ENCODE data around the gene STRIP2. TPM values are rescaled to one million over a fixed set of nuclear protein-coding genes. Genes with fewer than 3 reads are reported as not detected.
A peak's percentile ranks its signal among the peaks of the same experiment; 100 is the strongest.
"Not testable (repeated sequence)": the region's sequence is repeated elsewhere in the genome, so short reads cannot be mapped to it uniquely, and the experiment has no call there.

The STRIP2 gene
- total and polyA plus RNA-seq, 4 experiments from 2014 or later = 0.20 to 0.22 TPM; not detected in 2

DNA sequence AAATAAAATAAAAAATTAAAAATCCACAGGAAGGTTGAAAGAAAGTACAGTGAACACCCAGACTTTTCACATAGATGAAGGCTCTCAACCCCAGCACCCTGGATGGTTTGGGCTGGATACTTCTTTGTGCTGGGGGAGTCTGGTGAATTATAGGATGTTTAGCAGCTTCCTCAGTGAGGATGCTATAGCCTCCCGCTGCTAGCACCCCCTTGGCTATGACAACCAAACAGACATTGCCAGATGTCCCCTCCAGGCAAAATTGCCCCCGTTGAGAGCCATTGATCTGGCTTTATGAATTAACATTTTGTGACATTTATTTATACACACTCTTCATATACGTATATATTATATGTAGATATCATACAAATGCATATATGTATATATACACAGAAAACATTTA lies 89.7 kb downstream of the STRIP2 start:
- no peaks in the 10 kb centered on the region for H3K27me3 ChIP-seq (ENCODE audit: insufficient read depth, low read length)
- H3K9me3 ChIP-seq (ENCODE audit: control insufficient read depth in 1 of 2, low read length in 2 of 2) = no peaks in the 10 kb centered on the region
- H3K4me3 ChIP-seq (ENCODE audit: low read length in 2 of 2) = no peak overlapping the region
- Mint-ChIP-seq H3K36me3 (no peaks in the 10 kb centered on the region), H3K4me1 (peaks cover 0 to 9% (median 5%) of the 10 kb centered on the region in 4 donors), H3K9me3 (peaks cover 0 to 2% (median 0%) of the 10 kb centered on the region in 8 donors), H3K27ac (no peak overlapping the region), H3K27me3 (peaks cover 10 to 13% of the 10 kb centered on the region in 2 donors), H3K4me3 (no peak overlapping the region)
- ChIA-PET POLR2A (ENCODE audit: partially characterized antibody) (no interaction called here), CTCF (ENCODE audit: partially characterized antibody) (no interaction called here)
- no peak for DNase-seq
- no peaks in the 10 kb centered on the region for H3K36me3 ChIP-seq (ENCODE audit: insufficient read depth, low read length)
- intact Hi-C loops (cut with micrococcal nuclease) = no loop called here
- no peaks in the 10 kb centered on the region for H3K4me1 ChIP-seq (ENCODE audit: insufficient read depth, low read length)
- H3K27ac ChIP-seq (ENCODE audit: low read depth, low read length) = no peak overlapping the region

DNA sequence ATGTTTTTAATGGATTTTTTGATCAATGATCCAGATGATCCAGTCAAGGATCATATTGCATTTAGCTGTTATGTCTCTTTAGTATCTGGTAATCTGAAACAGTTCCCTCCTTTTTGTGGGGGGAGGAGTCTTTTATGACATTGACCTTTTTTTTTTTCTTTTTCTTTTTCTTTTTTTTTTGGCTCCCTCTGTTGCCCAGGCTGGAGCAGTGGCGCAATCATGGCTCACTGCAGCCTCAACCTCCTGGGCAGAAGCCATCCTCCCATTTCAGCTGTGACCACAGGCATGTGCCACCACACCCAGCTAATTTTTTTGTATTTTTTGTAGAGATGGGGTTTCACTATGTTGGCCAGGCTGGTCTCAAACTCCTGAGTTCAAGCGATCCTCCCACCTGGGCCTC lies 90.2 kb downstream of the STRIP2 start:
- H3K36me3 ChIP-seq (ENCODE audit: insufficient read depth, low read length); CTCF ChIA-PET (ENCODE audit: partially characterized antibody); H3K9me3 Mint-ChIP-seq; POLR2A ChIA-PET (ENCODE audit: partially characterized antibody); H3K4me3 Mint-ChIP-seq; DNase-seq; H3K4me1 Mint-ChIP-seq; H3K27ac Mint-ChIP-seq; H3K4me1 ChIP-seq (ENCODE audit: insufficient read depth, low read length); H3K27me3 ChIP-seq (ENCODE audit: insufficient read depth, low read length); H3K9me3 ChIP-seq (ENCODE audit: control insufficient read depth in 1 of 2, low read length in 2 of 2); H3K27ac ChIP-seq (ENCODE audit: low read depth, low read length); H3K4me3 ChIP-seq (ENCODE audit: low read length in 2 of 2); H3K36me3 Mint-ChIP-seq; intact Hi-C loops (cut with micrococcal nuclease): not testable (repeated sequence)
- peaks cover 10 to 13% of the 10 kb centered on the region in 2 donors for H3K27me3 Mint-ChIP-seq

DNA sequence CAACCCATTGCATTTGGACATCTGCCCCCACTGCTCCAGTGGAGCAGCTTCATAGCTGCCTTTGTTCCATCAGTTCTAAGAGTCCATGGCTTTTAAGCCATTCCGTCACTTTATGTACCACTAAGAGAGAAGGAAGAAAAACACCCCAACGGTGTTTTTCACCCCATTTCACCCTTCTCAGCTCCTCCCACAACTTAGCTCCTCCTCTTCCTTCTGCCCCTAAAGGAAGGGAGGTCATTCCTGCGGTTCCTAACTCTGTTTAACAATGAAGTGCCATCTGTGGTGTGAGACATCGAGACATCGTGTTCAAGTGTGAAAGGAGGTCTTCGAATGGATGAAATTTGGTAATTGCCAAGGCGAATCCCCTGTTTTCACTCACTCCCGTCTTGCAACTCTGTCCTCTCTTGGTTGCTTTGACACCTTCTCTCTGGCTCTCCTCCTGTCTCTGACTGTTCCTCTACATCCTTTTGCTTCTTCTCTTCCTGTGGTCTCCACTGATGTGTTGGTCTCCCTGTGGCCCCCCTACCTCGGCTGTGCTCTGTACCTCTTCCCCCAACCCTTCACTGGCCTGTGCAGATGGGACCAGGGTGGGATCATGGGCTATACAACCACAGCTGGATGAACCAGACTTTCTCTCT lies 91.1 kb downstream of the STRIP2 start:
- Histone ChIP-seq H3K36me3 (ENCODE audit: insufficient read depth, low read length) (no peaks in the 10 kb centered on the region), H3K27ac (ENCODE audit: low read depth, low read length) (no peak overlapping the region), H3K9me3 (ENCODE audit: control insufficient read depth in 1 of 2, low read length in 2 of 2) (no peaks in the 10 kb centered on the region), H3K4me1 (ENCODE audit: insufficient read depth, low read length) (no peaks in the 10 kb centered on the region), H3K27me3 (ENCODE audit: insufficient read depth, low read length) (no peaks in the 10 kb centered on the region), H3K4me3 (ENCODE audit: low read length in 2 of 2) (no peak overlapping the region)
- Mint-ChIP-seq H3K27me3 (peaks cover 6 to 11% of the 10 kb centered on the region in 2 donors), H3K36me3 (no peaks in the 10 kb centered on the region), H3K27ac (peak overlapping the region in 1 of 7 donors; percentile 31), H3K4me1 (peaks cover 0 to 9% (median 5%) of the 10 kb centered on the region in 4 donors), H3K9me3 (peaks cover 0 to 2% (median 0%) of the 10 kb centered on the region in 8 donors), H3K4me3 (peak overlapping the region in 4 of 8 donors; percentile 6 to 60 (median 36))
- DNase-seq = no peak
- intact Hi-C loops (cut with micrococcal nuclease) = no loop called here
- POLR2A ChIA-PET (ENCODE audit: partially characterized antibody) = no interaction called here
- CTCF ChIA-PET (ENCODE audit: partially characterized antibody) = no interaction called here

DNA sequence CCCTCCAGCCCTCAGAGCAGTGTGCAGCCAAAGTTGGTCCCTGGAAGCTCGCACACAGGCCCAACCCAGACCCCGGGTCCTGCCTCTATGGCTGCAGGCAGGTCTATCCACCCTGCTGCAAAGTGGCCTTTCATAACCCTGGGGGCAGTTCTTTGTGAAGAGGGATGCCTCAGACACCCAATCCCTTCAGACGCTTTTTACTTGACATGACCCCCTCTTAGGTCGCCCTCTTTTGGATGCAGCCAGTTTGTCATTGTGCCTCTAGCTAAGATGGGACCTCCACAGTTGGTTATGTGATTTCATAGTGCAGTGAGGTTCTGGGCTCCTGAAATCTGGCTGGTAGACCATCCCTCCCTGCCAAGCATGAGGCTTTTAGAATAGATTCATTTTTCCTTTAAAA lies 95.4 kb downstream of the STRIP2 start:
- CTCF ChIA-PET (ENCODE audit: partially characterized antibody) = no interaction called here
- intact Hi-C loops (cut with micrococcal nuclease) = no loop called here
- no peaks in the 10 kb centered on the region for H3K27me3 ChIP-seq (ENCODE audit: insufficient read depth, low read length)
- Mint-ChIP-seq H3K27me3 (peaks cover 5% of the 10 kb centered on the region in 2 donors), H3K36me3 (no peaks in the 10 kb centered on the region), H3K27ac (no peak overlapping the region), H3K4me1 (peaks cover 0 to 9% (median 6%) of the 10 kb centered on the region in 4 donors), H3K4me3 (no peak overlapping the region), H3K9me3 (no peaks in the 10 kb centered on the region)
- no peaks in the 10 kb centered on the region for H3K9me3 ChIP-seq (ENCODE audit: control insufficient read depth in 1 of 2, low read length in 2 of 2)
- POLR2A ChIA-PET (ENCODE audit: partially characterized antibody) = no interaction called here
- H3K27ac ChIP-seq (ENCODE audit: low read depth, low read length) = no peak overlapping the region
- no peaks in the 10 kb centered on the region for H3K4me1 ChIP-seq (ENCODE audit: insufficient read depth, low read length)
- no peaks in the 10 kb centered on the region for H3K36me3 ChIP-seq (ENCODE audit: insufficient read depth, low read length)
- no peak overlapping the region for H3K4me3 ChIP-seq (ENCODE audit: low read length in 2 of 2)
- DNase-seq = no peak

DNA sequence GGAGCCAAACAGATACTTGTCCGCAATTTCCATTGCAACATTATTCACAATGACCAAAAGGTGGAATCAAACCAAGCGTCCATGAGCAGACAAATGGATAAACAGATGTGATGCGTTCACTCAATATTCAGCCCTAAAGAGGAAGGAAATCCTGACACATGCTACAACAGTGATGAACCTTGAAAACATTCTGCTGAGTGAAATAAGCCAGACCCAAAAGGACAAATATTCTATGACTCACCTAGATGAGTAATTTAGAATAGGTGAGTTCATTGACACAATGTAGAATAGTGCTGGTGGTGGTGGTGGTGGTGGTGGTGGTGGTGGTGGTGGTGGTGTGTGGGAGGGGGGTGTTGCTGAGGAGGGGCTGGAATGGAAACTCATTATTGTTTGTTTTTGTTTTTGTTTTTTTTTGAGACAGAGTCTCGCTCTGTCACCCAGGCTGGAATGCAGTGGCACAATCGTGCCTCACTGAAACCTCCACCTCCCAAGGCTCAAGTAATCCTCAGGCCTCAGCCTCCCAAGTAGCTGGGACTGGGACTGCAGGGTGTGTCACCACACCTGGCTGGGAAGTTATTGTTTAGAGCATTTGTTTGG lies 96.7 kb downstream of the STRIP2 start:
- Mint-ChIP-seq H3K27ac (peak overlapping the region in 1 of 7 donors; percentile 88), H3K36me3 (no peaks in the 10 kb centered on the region), H3K4me1 (peaks cover 2 to 4% (median 3%) of the 10 kb centered on the region in 4 donors), H3K4me3 (no peak overlapping the region), H3K9me3 (no peaks in the 10 kb centered on the region), H3K27me3 (peaks cover 2 to 5% of the 10 kb centered on the region in 2 donors)
- POLR2A ChIA-PET (ENCODE audit: partially characterized antibody) = no interaction called here
- Histone ChIP-seq H3K27ac (ENCODE audit: low read depth, low read length) (no peak overlapping the region), H3K9me3 (ENCODE audit: control insufficient read depth in 1 of 2, low read length in 2 of 2) (no peaks in the 10 kb centered on the region), H3K4me1 (ENCODE audit: insufficient read depth, low read length) (no peaks in the 10 kb centered on the region), H3K4me3 (ENCODE audit: low read length in 2 of 2) (no peak overlapping the region), H3K36me3 (ENCODE audit: insufficient read depth, low read length) (no peaks in the 10 kb centered on the region), H3K27me3 (ENCODE audit: insufficient read depth, low read length) (no peaks in the 10 kb centered on the region)
- CTCF ChIA-PET (ENCODE audit: partially characterized antibody) = no interaction called here
- intact Hi-C loops (cut with micrococcal nuclease) = no loop called here
- no peak for DNase-seq

DNA sequence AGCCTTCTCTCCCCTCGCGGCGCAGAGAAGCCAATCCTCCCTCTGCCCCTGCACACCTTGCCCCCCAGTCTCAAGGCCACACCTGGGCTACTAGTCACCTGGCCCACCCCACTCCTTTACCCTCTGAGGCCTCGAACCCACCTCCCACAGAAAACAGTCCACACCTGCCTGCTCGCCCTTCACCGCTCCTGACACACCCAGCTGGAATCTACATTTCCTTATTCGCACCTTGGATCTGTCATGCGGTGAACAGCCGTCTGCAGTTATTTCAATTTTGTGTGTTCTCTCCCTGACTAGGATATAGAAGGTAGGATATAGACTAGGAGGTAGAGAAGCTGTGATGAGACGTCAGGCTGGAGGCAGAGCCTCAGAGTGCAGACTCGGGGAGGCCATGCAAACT lies 97.5 kb downstream of the STRIP2 start:
- H3K36me3 ChIP-seq (ENCODE audit: insufficient read depth, low read length) = no peaks in the 10 kb centered on the region
- H3K4me3 ChIP-seq (ENCODE audit: low read length in 2 of 2) = no peak overlapping the region
- CTCF ChIA-PET (ENCODE audit: partially characterized antibody) = interaction anchor here (0.9 kb wide), 1 partner anchor 13 kb away, joined by 3 read pairs; no protein-coding TSS in a partner anchor
- no peaks in the 10 kb centered on the region for H3K27me3 ChIP-seq (ENCODE audit: insufficient read depth, low read length)
- Mint-ChIP-seq H3K36me3 (no peaks in the 10 kb centered on the region), H3K4me1 (peaks cover 6 to 11% (median 8%) of the 10 kb centered on the region in 4 donors), H3K9me3 (no peaks in the 10 kb centered on the region), H3K4me3 (no peak overlapping the region), H3K27me3 (peaks cover 2 to 5% of the 10 kb centered on the region in 2 donors), H3K27ac (no peak overlapping the region)
- H3K4me1 ChIP-seq (ENCODE audit: insufficient read depth, low read length) = no peaks in the 10 kb centered on the region
- no peak for DNase-seq
- intact Hi-C loops (cut with micrococcal nuclease) = no loop called here
- no peaks in the 10 kb centered on the region for H3K9me3 ChIP-seq (ENCODE audit: control insufficient read depth in 1 of 2, low read length in 2 of 2)
- H3K27ac ChIP-seq (ENCODE audit: low read depth, low read length) = no peak overlapping the region
- POLR2A ChIA-PET (ENCODE audit: partially characterized antibody) = no interaction called here

DNA sequence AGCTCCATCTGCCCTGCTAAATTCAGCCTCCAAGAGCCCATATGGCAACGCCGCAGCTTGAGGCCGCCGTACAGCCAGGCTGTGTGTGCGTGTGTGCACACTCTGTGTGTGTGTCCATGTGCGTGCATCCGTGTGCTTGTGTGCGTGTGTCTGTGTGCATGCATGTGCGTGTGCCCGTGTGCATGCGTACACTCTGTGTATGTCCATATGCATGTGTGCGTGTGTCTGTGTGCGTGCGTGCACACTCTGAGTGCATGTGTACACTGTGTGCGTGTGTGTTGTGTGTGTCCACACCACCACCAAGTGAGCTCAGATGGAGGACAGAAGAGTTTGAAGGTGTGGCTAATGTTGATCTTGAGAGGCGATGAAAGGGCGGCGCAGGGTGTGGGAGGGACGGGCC lies 98.1 kb downstream of the STRIP2 start:
- Mint-ChIP-seq H3K27ac (no peak overlapping the region), H3K9me3 (no peaks in the 10 kb centered on the region), H3K4me3 (no peak overlapping the region), H3K27me3 (peaks cover 2% of the 10 kb centered on the region in 2 donors), H3K4me1 (peaks cover 6 to 11% (median 8%) of the 10 kb centered on the region in 4 donors), H3K36me3 (no peaks in the 10 kb centered on the region)
- Histone ChIP-seq H3K4me1 (ENCODE audit: insufficient read depth, low read length) (no peaks in the 10 kb centered on the region), H3K4me3 (ENCODE audit: low read length in 2 of 2) (no peak overlapping the region), H3K27me3 (ENCODE audit: insufficient read depth, low read length) (no peaks in the 10 kb centered on the region), H3K27ac (ENCODE audit: low read depth, low read length) (no peak overlapping the region), H3K36me3 (ENCODE audit: insufficient read depth, low read length) (no peaks in the 10 kb centered on the region), H3K9me3 (ENCODE audit: control insufficient read depth in 1 of 2, low read length in 2 of 2) (no peaks in the 10 kb centered on the region)
- DNase-seq = no peak
- intact Hi-C loops (cut with micrococcal nuclease) = no loop called here
- ChIA-PET CTCF (ENCODE audit: partially characterized antibody) (interaction anchor here (0.9 kb wide), 1 partner anchor 13 kb away, joined by 3 read pairs; no protein-coding TSS in a partner anchor), POLR2A (ENCODE audit: partially characterized antibody) (no interaction called here)

All from CD4-positive, alpha-beta memory T cell (primary cell).